ACHN (cell line): ENCODE measurements around the gene CFD.

Experiments used
- DNase-seq: peaks from one replicate; pipeline ENCODE4 v3.0.0-alpha.2; 2015
- in situ Hi-C: cut with HindIII; loops from 2 replicates; pipeline ENCODE4 v1.10.0; 2017; ENCODE audit warnings: low sequenced_read_pairs, low pct_ligation_motif_present, low pct_unique_long_range_greater_than_20kb

CFD gene

DNA sequence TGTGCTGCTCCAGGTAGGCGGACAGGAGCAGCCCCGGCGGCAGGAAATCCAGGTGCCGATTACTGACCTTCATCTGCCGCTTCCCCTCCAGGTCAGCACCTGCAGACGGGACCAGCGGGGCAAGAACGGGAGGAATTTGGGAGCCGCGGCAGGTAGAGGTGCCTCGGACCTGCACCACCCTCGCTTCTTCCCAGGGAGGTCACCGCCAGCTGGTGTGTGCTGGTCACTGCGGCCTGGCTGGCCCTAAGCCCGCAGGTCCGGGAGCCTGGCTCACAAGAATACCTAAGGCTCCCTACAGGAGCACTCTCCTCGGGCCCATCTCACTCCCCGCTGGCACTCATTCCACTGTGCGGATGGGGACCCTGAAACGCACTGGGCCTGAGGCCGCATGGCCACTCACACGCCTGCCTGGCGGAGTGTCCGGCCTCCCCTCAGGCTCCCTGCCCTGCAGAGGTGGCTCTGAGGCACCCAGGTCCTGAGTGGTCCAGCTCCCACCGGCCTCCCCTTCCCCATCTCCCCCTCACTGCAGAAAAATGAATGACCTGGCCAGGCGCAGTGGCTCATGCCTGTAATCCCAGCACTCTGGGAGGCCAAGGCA, 38.1 kb downstream of the CFD start:
- in situ Hi-C loops = no loop called here
- no peak for DNase-seq

DNA sequence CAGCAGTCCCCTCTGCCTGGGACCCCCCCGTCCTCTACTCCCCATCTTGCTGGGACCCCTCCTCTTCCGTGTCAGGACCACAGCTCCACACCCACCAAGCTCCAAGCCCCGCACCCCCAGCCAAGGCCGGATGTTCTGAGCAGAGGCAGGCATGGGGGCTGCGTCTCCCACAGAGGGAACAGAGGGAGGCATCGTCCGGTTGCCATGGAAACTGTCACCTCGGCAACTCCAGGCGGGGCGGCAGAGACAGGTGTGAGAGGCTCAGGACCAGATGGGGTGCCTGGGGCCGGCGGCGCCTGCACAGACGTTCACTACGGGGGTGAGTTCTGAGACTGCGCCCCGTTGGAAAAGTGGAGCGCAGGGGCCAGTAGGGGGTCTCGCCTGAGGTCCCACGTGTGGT, 39.2 kb downstream of the CFD start:
- DNase-seq = no peak

DNA sequence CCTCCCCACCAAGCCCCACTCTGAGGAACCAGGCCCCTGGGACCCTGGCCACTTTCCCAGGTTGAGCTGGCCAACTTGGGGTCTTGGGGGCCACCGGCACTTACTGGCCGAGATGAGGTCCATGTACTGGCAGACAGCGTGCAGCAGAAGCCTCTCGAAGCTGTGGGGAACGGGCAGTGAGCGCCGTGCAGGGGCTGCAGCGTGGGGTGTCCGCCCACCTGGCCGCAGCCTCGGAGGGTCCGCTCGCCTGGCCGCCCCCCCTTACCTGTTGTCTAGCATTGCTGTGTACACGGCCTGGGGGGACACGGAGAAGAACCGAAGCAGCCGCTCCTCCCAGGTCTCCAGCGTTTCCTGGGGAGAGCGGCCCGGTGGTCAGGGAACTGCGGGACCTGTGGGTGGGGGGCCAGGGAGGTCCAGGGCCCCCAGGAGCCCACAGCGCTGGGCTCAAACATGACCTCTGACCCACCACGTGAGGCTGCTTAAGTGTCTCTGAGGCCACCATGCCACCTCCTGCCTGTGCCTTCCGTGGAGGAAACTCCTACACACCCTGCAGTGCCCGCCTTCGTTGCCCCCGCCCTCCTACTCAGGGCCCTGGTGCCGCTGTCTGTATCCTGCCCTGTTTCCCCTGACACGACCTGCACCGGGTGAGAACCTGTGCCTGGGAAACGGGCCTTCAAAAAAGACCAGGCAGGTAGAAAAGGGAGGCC, 40.0 kb downstream of the CFD start:
- in situ Hi-C loops = no loop called here
- DNase-seq = no peak

More for the DNA sequence above, 39.2 kb downstream of the CFD start:
- in situ Hi-C loops = no loop called here

DNA sequence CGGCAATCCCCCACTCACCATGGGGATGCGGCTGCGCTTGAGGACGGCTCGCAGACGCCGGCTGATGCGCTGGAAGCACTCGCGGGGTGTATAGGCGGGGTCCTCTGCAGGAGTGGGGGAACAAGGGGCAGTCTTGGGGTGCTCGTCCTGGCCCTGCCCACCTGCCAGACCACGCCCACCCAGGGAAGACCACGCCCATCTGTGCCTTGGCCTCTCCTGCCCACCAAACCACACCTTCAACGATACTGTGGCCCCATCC, 40.5 kb downstream of the CFD start:
- no peak for DNase-seq
- in situ Hi-C loops = no loop called here

DNA sequence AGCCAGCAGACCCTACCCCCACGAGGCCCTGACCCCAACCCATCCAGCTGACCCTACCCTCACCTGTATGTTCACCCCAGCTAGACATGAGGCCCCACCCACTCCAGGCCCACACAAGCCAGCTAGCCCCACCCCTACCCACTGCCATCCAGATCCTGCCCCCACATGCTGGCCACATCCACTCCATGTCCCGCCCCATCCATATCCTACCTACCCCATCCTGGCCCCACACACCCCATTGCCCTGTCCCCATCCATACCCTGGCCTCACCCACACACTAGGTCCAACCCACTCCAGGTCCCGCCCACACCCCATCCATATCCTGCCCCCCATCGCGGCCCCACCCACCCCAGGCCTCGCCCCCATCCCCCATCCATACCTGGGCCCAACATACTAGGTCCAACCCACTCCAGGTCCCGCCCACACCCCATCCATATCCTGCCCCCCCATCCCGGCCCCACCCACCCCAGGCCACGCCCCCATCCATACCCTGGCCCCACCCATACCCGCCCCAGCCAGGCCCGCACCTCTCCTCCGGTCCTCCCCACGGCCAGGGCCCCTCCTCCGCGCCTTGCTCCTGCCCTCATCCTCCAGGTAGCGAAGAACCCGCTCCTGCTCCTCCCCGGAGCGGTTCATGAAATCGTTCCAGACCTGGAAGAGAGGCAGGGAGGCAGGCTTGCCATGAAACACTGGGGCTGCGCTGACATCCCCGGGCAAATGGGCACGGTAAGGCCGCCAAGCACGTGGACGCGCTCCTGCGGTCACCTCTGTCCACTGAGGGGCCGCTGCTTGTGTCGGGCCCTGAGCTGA, 41.0 kb downstream of the CFD start:
- no peak for DNase-seq
- in situ Hi-C loops = no loop called here

DNA sequence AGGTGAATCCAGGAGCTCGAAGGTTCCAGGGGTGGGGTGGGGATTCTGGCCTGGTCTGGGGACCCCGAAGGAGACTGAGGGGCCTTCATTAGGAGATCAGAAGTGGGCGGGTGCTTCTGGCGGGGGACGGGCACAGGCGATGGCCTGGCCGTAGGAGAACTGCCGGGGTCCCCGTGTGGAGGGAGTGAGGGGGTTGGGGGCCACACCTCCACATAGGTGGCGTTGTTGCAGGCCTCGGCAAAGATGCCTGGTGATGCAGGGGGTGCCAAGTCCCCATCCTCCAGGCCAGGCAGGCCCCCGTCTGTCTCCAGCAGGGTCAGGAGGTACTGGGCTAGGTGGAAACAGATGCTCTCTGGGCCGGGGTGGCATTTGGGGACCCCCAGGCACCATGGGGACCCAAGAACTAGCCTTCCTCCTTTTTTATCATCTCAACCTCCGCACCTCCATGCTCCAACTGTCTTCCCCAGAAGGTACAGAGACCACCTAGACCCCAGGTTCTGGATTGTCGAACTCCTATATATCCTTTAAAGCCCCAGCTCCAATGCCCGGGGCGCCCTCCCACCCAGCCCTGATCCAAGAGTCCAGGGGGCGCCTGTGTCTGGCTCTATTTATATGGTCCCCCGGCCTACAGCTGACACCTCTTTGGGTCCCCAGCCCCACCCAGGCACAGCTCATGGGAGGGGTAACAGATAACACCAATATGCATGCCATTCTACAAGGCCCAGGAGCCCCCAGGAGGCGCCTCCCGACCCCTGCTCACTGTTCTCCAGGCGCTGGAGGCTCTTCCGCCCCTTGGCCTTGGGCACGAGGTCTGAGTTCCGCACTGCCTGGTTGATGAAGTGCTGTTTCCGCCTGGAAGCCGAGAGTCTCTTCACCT, 42.0 kb downstream of the CFD start:
- in situ Hi-C loops = no loop called here
- no peak for DNase-seq

DNA sequence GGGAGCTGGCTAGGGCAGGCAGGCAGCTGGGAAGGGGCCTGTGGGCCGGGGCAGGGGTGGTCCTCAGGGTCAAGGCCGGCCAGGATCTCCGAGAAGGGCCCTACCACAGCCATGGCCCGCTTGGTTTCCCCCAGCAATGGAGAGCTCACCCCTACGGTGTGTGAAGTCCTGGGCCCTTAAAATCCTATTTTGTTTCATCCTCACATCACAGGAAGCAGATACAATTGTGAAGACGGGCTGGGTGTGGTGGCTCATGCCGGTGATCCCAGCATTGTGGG, 42.6 kb downstream of the CFD start:
- DNase-seq = no peak

DNA sequence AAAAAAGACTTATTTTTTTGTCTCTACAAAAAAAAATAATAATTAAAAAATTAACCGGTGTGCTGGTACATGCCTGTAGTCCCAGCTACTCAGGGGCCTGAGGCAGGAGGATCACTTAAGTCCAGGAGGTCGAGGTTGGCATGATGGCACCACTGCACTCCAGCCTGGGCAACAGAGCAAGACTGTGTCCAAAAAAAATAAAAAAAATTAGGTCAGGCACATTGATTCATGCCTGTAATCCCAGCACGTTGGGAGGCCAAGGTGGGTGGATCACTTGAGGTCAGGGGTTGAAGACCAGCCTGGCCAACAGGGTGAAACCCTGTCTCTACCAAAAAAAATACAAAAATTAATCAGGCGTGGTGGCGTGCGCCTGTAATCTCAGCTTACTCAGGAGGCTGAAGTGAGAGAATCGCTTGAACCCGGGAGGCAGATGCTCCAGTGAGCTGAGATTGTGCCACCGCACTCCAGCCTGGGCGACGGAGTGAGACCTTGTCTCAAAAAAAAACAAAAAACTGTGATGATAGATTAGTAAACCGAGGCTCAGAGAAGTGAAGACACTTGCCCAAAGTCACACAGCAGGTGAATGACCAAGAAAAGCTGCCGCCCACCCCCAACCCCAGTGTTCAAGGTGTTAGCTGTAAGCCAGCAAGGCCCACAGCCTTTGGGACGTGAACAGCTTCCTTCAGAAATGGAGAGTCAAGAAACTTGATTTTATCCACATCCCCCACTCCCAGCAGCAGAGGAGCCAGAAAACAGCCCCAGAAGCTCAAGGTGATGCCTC, 43.2 kb downstream of the CFD start:
- no peak for DNase-seq
- in situ Hi-C loops = no loop called here

More for the DNA sequence above, 42.6 kb downstream of the CFD start:
- in situ Hi-C loops = no loop called here

DNA sequence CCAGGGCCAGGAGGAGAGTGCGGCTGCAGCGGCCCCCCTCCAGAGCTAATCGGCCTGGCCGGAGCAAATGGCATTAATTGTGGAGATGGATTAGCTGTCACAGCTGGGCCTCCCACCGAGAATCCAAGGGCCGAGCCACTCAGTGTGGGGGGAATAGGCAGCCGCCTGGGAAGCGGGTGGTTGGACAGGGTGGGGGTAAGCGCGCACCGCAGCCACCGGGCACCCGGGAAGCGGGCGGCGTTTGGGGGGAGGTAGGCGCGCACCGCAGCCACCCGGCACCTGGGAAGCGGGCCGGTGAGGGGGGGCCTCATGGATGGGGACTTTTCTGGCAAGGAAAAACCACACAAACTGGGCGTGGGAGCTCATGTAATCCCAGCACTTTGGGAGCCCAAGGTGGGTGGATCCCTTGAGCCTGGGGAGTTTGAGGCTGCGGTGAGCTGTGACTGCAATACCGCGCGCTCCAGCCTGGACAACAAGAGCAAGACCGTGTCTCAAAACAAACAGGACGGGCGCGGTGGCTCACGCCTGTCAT, 43.9 kb downstream of the CFD start:
- in situ Hi-C loops = no loop called here
- DNase-seq = no peak

DNA sequence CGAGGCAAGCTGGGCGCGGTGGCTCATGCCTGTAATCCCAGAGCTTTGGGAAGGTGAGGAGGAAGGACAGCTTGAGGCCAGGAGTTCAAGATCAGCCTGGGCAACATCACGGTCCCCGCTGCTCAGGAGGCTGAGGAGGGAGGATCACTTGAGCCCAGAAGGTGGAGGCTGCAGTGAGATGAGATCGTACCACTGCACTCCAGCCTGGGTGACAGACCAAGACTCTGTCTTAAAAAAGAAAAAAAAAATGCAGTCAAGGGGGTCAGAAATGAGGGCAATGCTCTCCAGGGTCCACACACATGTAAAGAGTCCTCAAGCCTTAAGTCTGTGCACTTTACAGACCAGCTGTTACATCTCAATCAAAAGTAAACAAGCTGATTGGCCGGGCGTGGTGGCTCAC, 45.1 kb downstream of the CFD start:
- DNase-seq = no peak
- in situ Hi-C loops = no loop called here

DNA sequence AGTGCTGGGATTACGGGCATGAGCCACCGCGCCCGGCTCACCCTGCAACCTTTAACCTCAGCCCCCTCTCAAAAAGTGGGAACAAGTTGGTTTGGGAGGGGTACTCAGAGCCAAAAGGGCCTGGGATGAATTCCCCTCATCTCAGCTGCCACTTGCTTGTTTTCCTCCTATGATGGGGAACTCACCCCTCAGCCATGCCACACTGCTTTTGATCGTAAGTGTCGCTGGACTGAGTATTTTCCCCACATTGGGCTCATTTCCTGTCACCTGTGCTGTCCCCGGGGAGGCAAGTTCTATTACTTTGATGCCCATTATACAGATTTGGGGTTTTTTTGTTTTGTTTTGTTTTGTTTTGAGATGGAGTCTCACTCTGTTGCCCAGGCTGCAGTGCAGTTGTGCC, 47.0 kb downstream of the CFD start:
- DNase-seq = no peak
- in situ Hi-C loops = no loop called here

DNA sequence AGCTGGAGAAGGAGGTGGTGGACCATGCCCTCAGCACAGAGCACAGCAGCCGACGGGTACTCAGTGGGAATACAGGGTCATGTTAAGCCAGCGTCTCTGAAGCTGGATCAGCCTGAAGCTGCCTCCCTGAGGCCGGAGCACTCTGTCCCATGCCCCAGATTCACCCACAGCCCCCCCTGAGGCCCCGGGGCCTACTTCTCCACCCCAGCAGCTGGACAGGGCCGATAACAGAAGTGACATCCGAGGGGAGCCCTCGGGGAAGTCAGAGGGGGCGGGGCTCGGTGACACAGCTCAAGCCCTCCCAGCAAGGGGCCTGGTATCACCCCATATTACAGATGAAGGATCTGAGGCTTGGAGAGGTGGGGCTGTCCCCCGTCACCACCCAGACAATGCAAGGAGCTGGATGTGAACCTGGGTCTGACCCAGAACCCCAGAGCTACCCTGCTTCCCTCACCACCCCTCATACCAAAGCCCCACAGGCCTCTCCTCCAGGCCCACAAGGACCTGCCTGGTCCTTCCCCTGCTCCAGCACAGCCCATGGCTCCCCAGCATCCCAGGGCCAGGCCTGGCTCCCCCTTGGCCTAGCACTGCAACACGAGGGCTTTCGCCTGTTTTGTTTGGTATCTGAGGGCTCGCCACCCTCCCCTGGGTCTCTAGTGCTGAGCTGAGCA, 47.9 kb downstream of the CFD start:
- no peak for DNase-seq
- in situ Hi-C loops = no loop called here

DNA sequence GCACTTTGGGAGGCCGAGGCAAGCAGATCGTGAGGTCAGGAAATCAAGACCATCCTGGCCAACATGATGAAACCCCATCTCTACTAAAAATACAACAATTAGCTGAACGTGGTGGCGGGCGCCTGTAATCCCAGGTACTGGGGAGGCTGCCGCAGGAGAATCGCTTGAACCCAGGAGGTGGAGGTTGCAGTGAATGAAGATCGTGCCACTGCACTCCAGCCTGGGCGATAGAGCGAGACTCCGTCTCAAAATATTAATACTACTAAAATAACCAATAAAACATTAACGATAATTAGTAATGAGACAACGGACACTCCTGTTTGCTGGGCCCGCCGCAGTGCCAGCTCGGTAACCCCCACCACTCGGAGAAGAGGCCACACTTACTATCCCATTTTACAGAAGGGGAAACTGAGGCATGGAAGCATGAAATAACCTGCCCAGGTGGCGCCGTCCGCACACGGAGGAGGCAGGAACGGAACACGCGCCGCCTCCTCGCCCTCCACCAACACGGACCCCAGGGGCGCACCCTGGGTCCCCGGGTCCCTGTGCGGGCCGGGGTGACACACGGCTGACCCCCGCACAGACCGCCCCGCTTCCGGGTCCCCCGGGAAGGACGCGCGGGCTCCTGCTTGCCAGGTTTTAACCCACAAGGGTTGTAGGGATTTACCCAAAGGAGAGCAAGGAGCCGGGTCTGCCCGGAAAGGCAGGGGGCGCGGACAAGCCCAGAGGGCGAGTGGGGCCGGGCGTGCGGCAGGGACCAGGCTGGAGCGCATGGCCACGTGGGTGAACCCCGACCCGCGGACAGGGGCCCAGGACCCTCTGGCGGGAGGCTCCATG, 52.0 kb downstream of the CFD start:
- DNase-seq = no peak
- in situ Hi-C loops = no loop called here

DNA sequence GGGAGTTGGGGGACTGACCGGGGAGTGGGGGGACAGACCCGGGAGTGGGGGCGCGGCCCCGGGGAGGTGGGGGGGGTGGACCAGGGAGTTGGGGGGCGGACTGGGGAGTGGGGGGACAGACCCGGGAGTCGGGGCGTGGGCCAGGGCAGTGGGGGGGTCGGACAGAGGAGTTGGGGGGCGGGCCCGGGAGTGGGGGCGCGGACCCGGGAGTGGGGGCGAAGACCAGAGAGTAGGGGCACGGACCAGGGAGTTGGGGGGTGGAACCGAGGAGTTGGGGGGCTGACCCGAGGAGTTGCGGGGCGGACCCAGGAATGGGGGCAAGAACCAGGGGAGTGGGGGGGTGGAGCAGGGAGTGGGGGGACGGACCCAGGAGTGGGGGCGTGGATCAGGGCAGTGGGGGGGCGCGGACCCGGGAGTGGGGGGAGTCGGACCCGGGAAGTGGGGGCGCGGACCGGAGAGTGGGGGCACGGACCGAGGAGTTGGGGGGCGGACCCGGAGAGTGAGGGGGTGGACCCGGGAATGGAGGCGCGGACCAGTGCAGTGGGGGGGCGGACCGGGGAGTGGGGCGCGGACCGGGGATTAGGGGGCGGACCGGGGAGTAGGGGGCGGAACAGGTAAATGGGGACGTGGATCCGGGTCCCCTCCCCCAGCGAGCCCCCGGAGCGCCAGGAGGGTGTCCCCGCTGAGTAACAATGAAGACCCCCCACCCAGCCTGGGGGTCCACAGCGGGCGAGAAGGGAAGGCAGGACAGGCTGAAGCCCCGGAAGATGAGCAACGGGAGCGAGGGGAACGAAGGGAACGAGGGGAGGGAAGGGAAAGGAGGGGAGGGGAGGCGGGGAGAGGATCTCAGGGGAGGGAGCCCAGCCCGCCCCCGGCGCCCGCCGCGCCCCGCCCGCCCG, 53.0 kb downstream of the CFD start:
- DNase-seq = no peak
- in situ Hi-C loops = no loop called here
